HepG2 (cell line): ENCODE measurements around the gene FAM228B.

Experiments
- ARNTL ChIP-seq: sonication (generic); formaldehyde crosslinking; IDR thresholded peaks from 2 replicates; pipeline ENCODE4 v1.4.0; 2020; ENCODE audit warnings: mild to moderate bottlenecking, missing genetic modification reagents
- CREB1 ChIP-seq, 2 experiments: fragments of 450-650 bp in 1 of 2; IDR thresholded peaks; 2 replicates each; pipeline ENCODE4 v1.6.1; 2016 to 2017; ENCODE audit warnings: control low read depth in 1 of 2, mild to moderate bottlenecking in 1 of 2, missing compliant biosample characterization in 1 of 2, missing genetic modification characterization in 1 of 2
- EP300 ChIP-seq, 3 experiments: sonication (generic) in 1 of 3; formaldehyde crosslinking in 1 of 3; IDR thresholded peaks; 2 replicates each; pipeline versions ENCODE4 v1.5.1 to v1.6.1; 2011 to 2020; ENCODE audit warnings: low read depth in 2 of 3, low read length in 2 of 3, borderline replicate concordance in 1 of 3, improper control_type of control experiment in 1 of 3, mild to moderate bottlenecking in 1 of 3, missing genetic modification reagents in 1 of 3, moderate library complexity in 1 of 3
- HNRNPL ChIP-seq: fragments of 200-400 bp; formaldehyde crosslinking; IDR thresholded peaks from 2 replicates; pipeline ENCODE4 v1.6.1; 2017; ENCODE audit warnings: mild to moderate bottlenecking, low read depth, low read length
- NFIC ChIP-seq: IDR thresholded peaks from 2 replicates; pipeline ENCODE4 v1.6.1; 2012; ENCODE audit warnings: mild to moderate bottlenecking, low read length, inconsistent platforms
- POLR2A ChIP-seq, 2 experiments: IDR thresholded peaks; 2 replicates each; pipeline ENCODE4 v1.6.1; 2011; ENCODE audit warnings: low read depth in 2 of 2, low read length in 2 of 2, mild to moderate bottlenecking in 1 of 2, moderate library complexity in 1 of 2; ENCODE audit not compliant: insufficient read depth in 1 of 2
- TF ChIP-seq, protein P1 (sequence below): sonication (generic); formaldehyde crosslinking; IDR thresholded peaks from 2 replicates; pipeline ENCODE4 v1.5.0; 2020; ENCODE audit warnings: mild to moderate bottlenecking, missing genetic modification reagents, moderate library complexity
- TF ChIP-seq, protein P2 (sequence below): sonication (generic); formaldehyde crosslinking; IDR thresholded peaks from 2 replicates; pipeline ENCODE4 v1.4.0; 2020; ENCODE audit warnings: missing genetic modification reagents
- TF ChIP-seq, protein P3 (sequence below): sonication (generic); formaldehyde crosslinking; IDR thresholded peaks from 2 replicates; pipeline ENCODE4 v1.9.0; 2021; ENCODE audit warnings: missing genetic modification reagents, borderline replicate concordance

DNA sequence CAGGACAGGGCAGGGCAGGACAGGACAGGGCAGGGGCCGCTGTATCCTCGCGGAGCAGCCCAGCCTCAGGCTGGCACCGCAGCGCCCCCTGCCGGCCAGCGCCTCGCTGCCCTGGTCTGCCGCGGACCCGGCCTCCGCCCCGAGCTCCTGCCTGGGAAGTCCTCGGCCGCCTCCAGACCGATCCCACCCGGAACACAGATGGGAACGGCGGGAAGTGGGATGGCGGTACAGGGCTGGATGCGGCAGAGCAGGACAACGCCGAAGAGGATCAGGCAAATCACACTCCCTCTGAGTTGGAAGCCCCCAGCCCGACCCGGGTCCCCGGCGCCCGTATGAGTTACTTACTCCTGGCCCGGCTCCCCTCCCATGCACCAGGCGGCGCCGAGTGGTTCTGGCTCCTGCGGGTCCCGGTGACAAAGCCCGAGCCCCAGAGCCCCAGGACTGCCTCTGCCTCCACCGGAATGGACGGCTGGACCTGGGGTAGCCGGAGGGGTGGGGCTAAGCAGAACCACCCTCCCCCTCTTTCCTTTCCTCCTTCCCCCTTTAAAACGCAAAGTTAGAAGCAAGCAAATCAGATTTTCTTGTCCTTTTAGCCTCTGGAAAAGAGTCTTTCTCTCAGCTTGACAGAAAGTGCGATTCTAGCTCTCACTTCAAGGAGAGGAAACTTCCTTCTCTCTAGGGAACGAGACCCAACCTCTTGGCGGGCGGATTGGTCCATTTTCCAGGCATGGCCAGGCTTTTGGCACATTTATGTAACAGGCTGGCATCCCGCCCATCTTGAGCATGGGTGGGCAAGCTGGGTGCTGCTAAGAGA, 38.7 kb upstream of the FAM228B start, which contains the start of gene TP53I3:
- TF ChIP-seq, protein P1, sequence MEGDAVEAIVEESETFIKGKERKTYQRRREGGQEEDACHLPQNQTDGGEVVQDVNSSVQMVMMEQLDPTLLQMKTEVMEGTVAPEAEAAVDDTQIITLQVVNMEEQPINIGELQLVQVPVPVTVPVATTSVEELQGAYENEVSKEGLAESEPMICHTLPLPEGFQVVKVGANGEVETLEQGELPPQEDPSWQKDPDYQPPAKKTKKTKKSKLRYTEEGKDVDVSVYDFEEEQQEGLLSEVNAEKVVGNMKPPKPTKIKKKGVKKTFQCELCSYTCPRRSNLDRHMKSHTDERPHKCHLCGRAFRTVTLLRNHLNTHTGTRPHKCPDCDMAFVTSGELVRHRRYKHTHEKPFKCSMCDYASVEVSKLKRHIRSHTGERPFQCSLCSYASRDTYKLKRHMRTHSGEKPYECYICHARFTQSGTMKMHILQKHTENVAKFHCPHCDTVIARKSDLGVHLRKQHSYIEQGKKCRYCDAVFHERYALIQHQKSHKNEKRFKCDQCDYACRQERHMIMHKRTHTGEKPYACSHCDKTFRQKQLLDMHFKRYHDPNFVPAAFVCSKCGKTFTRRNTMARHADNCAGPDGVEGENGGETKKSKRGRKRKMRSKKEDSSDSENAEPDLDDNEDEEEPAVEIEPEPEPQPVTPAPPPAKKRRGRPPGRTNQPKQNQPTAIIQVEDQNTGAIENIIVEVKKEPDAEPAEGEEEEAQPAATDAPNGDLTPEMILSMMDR (CRISPR knock-in tag): peak; percentile 94
- TF ChIP-seq POLR2A (IDR thresholded peaks at IDR 0.05; ENCODE audit: insufficient read depth in 1 of 2, low read depth in 2 of 2, low read length in 2 of 2): peak; percentile 73 to 75
- peak; percentile 89; the same call in 1 of the 2 replicates for TF ChIP-seq HNRNPL
- TF ChIP-seq, protein P2, sequence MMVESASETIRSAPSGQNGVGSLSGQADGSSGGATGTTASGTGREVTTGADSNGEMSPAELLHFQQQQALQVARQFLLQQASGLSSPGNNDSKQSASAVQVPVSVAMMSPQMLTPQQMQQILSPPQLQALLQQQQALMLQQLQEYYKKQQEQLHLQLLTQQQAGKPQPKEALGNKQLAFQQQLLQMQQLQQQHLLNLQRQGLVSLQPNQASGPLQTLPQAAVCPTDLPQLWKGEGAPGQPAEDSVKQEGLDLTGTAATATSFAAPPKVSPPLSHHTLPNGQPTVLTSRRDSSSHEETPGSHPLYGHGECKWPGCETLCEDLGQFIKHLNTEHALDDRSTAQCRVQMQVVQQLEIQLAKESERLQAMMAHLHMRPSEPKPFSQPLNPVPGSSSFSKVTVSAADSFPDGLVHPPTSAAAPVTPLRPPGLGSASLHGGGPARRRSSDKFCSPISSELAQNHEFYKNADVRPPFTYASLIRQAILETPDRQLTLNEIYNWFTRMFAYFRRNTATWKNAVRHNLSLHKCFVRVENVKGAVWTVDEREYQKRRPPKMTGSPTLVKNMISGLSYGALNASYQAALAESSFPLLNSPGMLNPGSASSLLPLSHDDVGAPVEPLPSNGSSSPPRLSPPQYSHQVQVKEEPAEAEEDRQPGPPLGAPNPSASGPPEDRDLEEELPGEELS (CRISPR knock-in tag): no peak
- peak; percentile 58; the same call in 1 of the 2 replicates for TF ChIP-seq ARNTL (CRISPR knock-in tag)
- TF ChIP-seq, protein P3, sequence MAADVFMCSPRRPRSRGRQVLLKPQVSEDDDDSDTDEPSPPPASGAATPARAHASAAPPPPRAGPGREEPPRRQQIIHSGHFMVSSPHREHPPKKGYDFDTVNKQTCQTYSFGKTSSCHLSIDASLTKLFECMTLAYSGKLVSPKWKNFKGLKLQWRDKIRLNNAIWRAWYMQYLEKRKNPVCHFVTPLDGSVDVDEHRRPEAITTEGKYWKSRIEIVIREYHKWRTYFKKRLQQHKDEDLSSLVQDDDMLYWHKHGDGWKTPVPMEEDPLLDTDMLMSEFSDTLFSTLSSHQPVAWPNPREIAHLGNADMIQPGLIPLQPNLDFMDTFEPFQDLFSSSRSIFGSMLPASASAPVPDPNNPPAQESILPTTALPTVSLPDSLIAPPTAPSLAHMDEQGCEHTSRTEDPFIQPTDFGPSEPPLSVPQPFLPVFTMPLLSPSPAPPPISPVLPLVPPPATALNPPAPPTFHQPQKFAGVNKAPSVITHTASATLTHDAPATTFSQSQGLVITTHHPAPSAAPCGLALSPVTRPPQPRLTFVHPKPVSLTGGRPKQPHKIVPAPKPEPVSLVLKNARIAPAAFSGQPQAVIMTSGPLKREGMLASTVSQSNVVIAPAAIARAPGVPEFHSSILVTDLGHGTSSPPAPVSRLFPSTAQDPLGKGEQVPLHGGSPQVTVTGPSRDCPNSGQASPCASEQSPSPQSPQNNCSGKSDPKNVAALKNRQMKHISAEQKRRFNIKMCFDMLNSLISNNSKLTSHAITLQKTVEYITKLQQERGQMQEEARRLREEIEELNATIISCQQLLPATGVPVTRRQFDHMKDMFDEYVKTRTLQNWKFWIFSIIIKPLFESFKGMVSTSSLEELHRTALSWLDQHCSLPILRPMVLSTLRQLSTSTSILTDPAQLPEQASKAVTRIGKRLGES (CRISPR knock-in tag): no peak
- TF ChIP-seq CREB1 (IDR thresholded peaks at IDR 0.05): no peak
- no peak for TF ChIP-seq CREB1 (CRISPR knock-in tag; IDR thresholded peaks at IDR 0.05)
- TF ChIP-seq NFIC: 0 out of 2 replicates have a peak, but pooled peaks have one; percentile 14
- no peak; a peak in 1 of 4 replicates for TF ChIP-seq EP300 (IDR thresholded peaks at IDR 0.05; ENCODE audit: low read depth in 2 of 2, low read length in 2 of 2)
- no peak for TF ChIP-seq EP300 (CRISPR knock-in tag; IDR thresholded peaks at IDR 0.05; ENCODE audit: borderline replicate concordance)
